Tibial nerve (tissue), 4 donors: Measurements from ENCODE around the gene CAMK2D.

ENCODE experiments used
- EP300 ChIP-seq, 2 donors: sonication (generic); formaldehyde crosslinking; IDR thresholded peaks; one replicate each; pipeline ENCODE4 v1.6.1; 2017; ENCODE audit warnings: antibody characterized with exemption in 2 of 2, mild to moderate bottlenecking in 1 of 2
- POLR2A ChIP-seq, 2 donors: fragments of 450-650 bp; IDR thresholded peaks; one replicate each; pipeline ENCODE4 v1.6.1; 2017; ENCODE audit warnings: antibody characterized with exemption in 2 of 2, mild to moderate bottlenecking in 2 of 2, moderate library complexity in 2 of 2
- TF ChIP-seq, protein P1 (sequence below), 5 experiments: fragments of 200-600 bp in 3 of 5; fragments of 450-650 bp in 2 of 5; sonication (generic) in 3 of 5; IDR thresholded peaks; one replicate each; pipeline ENCODE4 v1.5.1; 2016 to 2019; ENCODE audit warnings: antibody characterized with exemption in 5 of 5, mild to moderate bottlenecking in 3 of 5, moderate library complexity in 2 of 5

DNA sequence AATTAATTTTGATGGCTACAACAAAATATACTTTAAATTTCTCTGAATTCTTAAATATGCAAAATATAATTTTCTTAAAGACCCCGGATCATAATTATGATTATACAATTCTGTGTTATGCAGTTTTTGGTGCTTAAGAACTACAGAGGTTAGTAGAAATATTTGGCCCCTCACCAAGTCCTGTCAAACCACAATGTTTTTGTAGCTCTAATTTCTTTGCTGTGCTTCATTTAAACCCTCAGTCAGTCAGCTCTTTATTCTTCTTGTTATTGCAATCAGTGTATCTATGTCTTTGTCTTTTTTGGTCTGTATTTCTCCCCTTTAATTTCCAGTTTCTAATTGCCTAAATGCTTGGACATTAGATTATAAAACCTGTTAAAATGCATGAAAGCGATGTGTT lies 186.1 kb downstream of the CAMK2D start:
- TF ChIP-seq, protein P1, sequence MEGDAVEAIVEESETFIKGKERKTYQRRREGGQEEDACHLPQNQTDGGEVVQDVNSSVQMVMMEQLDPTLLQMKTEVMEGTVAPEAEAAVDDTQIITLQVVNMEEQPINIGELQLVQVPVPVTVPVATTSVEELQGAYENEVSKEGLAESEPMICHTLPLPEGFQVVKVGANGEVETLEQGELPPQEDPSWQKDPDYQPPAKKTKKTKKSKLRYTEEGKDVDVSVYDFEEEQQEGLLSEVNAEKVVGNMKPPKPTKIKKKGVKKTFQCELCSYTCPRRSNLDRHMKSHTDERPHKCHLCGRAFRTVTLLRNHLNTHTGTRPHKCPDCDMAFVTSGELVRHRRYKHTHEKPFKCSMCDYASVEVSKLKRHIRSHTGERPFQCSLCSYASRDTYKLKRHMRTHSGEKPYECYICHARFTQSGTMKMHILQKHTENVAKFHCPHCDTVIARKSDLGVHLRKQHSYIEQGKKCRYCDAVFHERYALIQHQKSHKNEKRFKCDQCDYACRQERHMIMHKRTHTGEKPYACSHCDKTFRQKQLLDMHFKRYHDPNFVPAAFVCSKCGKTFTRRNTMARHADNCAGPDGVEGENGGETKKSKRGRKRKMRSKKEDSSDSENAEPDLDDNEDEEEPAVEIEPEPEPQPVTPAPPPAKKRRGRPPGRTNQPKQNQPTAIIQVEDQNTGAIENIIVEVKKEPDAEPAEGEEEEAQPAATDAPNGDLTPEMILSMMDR (IDR thresholded peaks at IDR 0.05), result no peak
- TF ChIP-seq POLR2A (IDR thresholded peaks at IDR 0.05) (no peak), EP300 (IDR thresholded peaks at IDR 0.05) (no peak)
